ENCODE results near the gene NRP2.

DNA sequence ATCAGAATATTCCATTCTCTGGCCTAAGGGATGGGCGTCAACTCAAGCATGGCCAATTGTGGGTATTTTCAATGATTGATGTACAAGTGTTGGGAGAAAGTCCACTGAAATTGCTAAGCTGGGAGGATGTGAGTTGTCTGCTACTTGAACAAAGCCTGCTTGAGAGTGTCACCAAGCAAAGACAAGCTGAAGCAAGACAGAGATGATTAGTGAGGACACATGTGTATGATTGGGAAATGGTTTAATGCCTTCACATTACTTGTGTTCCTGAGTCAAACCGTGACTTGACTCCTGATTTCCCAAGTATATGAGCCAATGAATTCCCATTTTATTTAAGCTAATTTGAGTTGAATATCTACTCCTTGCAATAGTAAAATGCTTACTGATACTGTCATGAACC lies 23.7 kb upstream of the NRP2 start:
- TF ChIP-seq, protein P1, sequence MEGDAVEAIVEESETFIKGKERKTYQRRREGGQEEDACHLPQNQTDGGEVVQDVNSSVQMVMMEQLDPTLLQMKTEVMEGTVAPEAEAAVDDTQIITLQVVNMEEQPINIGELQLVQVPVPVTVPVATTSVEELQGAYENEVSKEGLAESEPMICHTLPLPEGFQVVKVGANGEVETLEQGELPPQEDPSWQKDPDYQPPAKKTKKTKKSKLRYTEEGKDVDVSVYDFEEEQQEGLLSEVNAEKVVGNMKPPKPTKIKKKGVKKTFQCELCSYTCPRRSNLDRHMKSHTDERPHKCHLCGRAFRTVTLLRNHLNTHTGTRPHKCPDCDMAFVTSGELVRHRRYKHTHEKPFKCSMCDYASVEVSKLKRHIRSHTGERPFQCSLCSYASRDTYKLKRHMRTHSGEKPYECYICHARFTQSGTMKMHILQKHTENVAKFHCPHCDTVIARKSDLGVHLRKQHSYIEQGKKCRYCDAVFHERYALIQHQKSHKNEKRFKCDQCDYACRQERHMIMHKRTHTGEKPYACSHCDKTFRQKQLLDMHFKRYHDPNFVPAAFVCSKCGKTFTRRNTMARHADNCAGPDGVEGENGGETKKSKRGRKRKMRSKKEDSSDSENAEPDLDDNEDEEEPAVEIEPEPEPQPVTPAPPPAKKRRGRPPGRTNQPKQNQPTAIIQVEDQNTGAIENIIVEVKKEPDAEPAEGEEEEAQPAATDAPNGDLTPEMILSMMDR (conservative IDR thresholded peaks at IDR 0.05 in 1 of 2, IDR thresholded peaks at IDR 0.05 in 1 of 2; ENCODE audit: extremely low read depth in 1 of 2, insufficient read depth in 1 of 2, low read depth in 1 of 2, low read length in 2 of 2) = no peak
- TF ChIP-seq EZH2 (IDR thresholded peaks at IDR 0.05; ENCODE audit: borderline replicate concordance, low read length) = no peak

Data from mammary epithelial cell (primary cell).